GM18909 (cell line): Measurements from ENCODE around the gene SCAI.

Source experiments
- ATAC-seq: cut with Tn5 transposase; IDR thresholded peaks from one replicate; pipeline ENCODE4 v1.9.1; 2021; ENCODE audit warnings: mild to moderate bottlenecking; ENCODE audit not compliant: unreplicated experiment, poor library complexity

Gene SCAI

GRCh38 chr9:124897570-124898460 is 245.5 kb downstream of the SCAI start:
- no peak for ATAC-seq

DNA sequence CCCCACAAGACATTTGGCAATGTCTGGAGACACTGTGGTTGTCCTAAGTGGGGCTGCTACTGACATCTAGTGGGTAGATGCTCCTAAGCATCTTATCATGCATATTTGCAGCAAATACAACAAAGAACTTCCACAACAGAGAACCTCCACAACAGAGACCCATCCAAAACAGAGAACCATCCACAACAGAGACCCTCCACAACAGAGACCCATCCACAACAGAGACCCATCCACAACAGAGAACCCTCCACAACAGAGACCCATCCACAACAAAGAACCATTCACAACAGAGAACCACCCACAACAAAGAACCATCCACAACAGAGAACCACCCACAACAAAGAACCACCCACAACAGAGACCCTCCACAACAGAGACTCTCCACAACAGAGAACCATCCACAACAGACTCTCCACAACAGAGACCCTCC is 248.6 kb downstream of the SCAI start:
- ATAC-seq = no peak

GRCh38 chr9:124894035-124894740 is 249.1 kb downstream of the SCAI start:
- ATAC-seq = no peak
